Mesothelial cell of epicardium (in vitro differentiated cells): Measurements from ENCODE around the gene BLACAT1. TPM values are rescaled to one million over a fixed set of nuclear protein-coding genes. Genes with fewer than 3 reads are reported as not detected.
A peak's percentile ranks its signal among the peaks of the same experiment; 100 is the strongest.

Experiments
- DNase-seq, 2 experiments: peaks; one replicate each; pipeline ENCODE4 v3.0.0; 2021; ENCODE audit warnings: low spot score in 2 of 2; ENCODE audit not compliant: unreplicated experiment in 2 of 2
- H3K27ac Mint-ChIP-seq: 2 replicates; pipeline ENCODE4 v1.8.0; 2021; ENCODE audit warnings: mixed read lengths
- H3K27me3 Mint-ChIP-seq: 2 replicates; pipeline ENCODE4 v1.8.0; 2021; ENCODE audit warnings: low read depth, mixed read lengths
- H3K36me3 Mint-ChIP-seq: 2 replicates; pipeline ENCODE4 v1.8.0; 2021; ENCODE audit warnings: mixed read lengths
- H3K4me1 Mint-ChIP-seq: 2 replicates; pipeline ENCODE4 v1.8.0; 2021; ENCODE audit warnings: mixed read lengths
- H3K4me3 Mint-ChIP-seq: 2 replicates; pipeline ENCODE4 v1.8.0; 2021; ENCODE audit warnings: mild to moderate bottlenecking, moderate library complexity, mixed read lengths
- H3K9me3 Mint-ChIP-seq: 2 replicates; pipeline ENCODE4 v1.8.0; 2021; ENCODE audit warnings: mixed read lengths
- CTCF ChIP-seq: fragments of 200-600 bp; sonication (generic); IDR thresholded peaks from one replicate; pipeline ENCODE4 v1.5.0; 2021; ENCODE audit warnings: antibody characterized with exemption; ENCODE audit not compliant: unreplicated experiment
- total RNA-seq: library from RNA; stranded (reverse); gene quantifications from 3 replicates; pipeline ENCODE4 v1.2.1, GENCODE V29; 2021

BLACAT1 gene
- total RNA-seq, 1 donor from 2014 or later, result 0.74 TPM

GRCh38 chr1:205451202-205451601 lies 4.6 kb downstream of the BLACAT1 start:
- no peak for TF ChIP-seq CTCF
- H3K9me3 Mint-ChIP-seq, result no peaks in the 10 kb centered on the region
- no peak overlapping the region for H3K27ac Mint-ChIP-seq
- no peak for DNase-seq
- H3K4me3 Mint-ChIP-seq, result no peak overlapping the region
- H3K4me1 Mint-ChIP-seq, result peaks cover 58% of the 10 kb centered on the region
- H3K36me3 Mint-ChIP-seq, result no peaks in the 10 kb centered on the region
- H3K27me3 Mint-ChIP-seq, result peaks cover 48% of the 10 kb centered on the region

DNA sequence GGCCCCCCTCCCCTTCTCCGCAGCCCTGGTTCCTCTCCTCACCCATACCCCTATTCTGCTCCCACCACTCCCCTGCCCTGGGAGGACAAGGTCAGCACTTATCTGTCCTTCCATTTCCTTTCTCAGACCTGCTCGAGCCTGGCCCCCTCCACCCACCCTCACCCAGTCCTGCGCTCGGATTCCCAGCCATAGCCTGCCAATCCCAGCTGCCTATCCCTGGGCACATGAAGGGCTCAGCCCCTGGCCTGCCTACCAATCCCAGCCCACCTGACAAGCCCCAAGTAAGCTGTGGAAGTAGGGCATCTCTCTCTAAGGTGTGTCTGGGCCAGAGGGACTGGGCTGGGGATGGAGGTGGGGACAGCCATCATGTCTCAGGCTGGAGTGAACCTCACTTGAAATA lies 5.4 kb downstream of the BLACAT1 start:
- DNase-seq, result no peak
- no peak overlapping the region for H3K4me3 Mint-ChIP-seq
- peaks cover 60% of the 10 kb centered on the region for H3K4me1 Mint-ChIP-seq
- TF ChIP-seq CTCF, result no peak
- H3K9me3 Mint-ChIP-seq, result no peaks in the 10 kb centered on the region
- peak overlapping the region; percentile 21 for H3K27ac Mint-ChIP-seq
- H3K27me3 Mint-ChIP-seq, result peaks cover 40% of the 10 kb centered on the region
- H3K36me3 Mint-ChIP-seq, result no peaks in the 10 kb centered on the region

GRCh38 chr1:205449750-205450443 lies 5.9 kb downstream of the BLACAT1 start:
- Mint-ChIP-seq H3K27ac (peak overlapping the region; percentile 87), H3K4me3 (peak overlapping the region; percentile 65), H3K36me3 (no peaks in the 10 kb centered on the region), H3K9me3 (no peaks in the 10 kb centered on the region), H3K4me1 (peaks cover 66% of the 10 kb centered on the region), H3K27me3 (peaks cover 34% of the 10 kb centered on the region)
- no peak for TF ChIP-seq CTCF
- peak in 1 of 2 experiments; percentile 60 for DNase-seq

GRCh38 chr1:205449254-205449749 lies 6.5 kb downstream of the BLACAT1 start:
- no peak for DNase-seq
- Mint-ChIP-seq H3K4me3 (peak overlapping the region; percentile 65), H3K36me3 (no peaks in the 10 kb centered on the region), H3K4me1 (peaks cover 67% of the 10 kb centered on the region), H3K9me3 (no peaks in the 10 kb centered on the region), H3K27ac (peak overlapping the region; percentile 88), H3K27me3 (peaks cover 28% of the 10 kb centered on the region)
- no peak for TF ChIP-seq CTCF

DNA sequence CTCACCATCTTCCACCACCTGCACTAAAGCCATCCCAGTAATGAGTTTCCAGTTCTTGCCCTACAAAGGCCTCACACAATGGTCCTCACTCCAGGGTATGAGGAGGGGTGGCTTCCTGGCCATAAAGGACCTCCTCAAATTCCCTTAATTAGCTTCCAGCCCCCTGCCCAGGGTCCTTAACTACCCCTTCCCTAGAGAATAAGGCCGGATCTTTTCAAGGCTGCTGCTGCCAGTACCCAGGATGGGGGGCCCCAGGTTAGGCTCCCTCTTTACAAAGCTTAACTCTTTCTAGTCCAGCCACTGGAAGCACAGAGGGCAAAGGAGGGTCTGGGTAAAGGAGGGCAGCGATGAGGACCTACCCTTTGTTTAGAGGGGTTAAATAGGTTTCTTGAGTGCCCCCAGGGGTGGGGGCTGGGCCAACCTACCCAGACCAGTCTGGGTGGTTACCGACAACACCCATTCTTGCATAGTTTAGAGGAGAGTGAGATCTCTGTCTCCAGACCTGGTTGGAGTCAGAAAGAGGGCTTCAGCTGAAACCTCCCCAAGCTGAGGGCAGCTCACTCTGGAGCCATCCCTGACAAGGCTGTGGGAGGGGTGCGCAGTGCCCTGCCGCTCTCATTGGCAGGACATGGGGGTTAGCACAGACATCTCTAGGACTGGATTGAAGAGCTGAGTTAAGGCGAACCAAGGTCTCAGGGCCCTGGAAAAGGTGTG lies 7.1 kb downstream of the BLACAT1 start:
- peak overlapping the region; percentile 88 for H3K27ac Mint-ChIP-seq
- H3K27me3 Mint-ChIP-seq, result peaks cover 22% of the 10 kb centered on the region
- H3K4me3 Mint-ChIP-seq, result peak overlapping the region; percentile 65
- H3K4me1 Mint-ChIP-seq, result peaks cover 73% of the 10 kb centered on the region
- no peaks in the 10 kb centered on the region for H3K9me3 Mint-ChIP-seq
- no peaks in the 10 kb centered on the region for H3K36me3 Mint-ChIP-seq
- TF ChIP-seq CTCF, result no peak
- no peak for DNase-seq
